NCI-H82 (cell line): ENCODE data around the gene MLLT10.

Source experiments
- DNase-seq: peaks from one replicate; lab custom pipeline; 2025; lab: John Stamatoyannopoulos, UW

Gene MLLT10

GRCh38 chr10:21638681-21639080 lies 104.6 kb downstream of the MLLT10 start:
- no peak for DNase-seq

- DNase-seq, result no peak
Measured at GRCh38 chr10:21648040-21648439, 114.0 kb downstream of the MLLT10 start.

- DNase-seq, result peak; percentile 5
Measured at GRCh38 chr10:21649454-21649872, 115.4 kb downstream of the MLLT10 start.

GRCh38 chr10:21650353-21650752 lies 116.3 kb downstream of the MLLT10 start:
- no peak for DNase-seq

GRCh38 chr10:21655236-21655635 lies 121.2 kb downstream of the MLLT10 start:
- no peak for DNase-seq

- no peak for DNase-seq
Measured at GRCh38 chr10:21655687-21656086, 121.7 kb downstream of the MLLT10 start.

GRCh38 chr10:21661087-21661486 lies 127.1 kb downstream of the MLLT10 start:
- peak; percentile 2 for DNase-seq

- no peak for DNase-seq
Measured at GRCh38 chr10:21661935-21662334, 127.9 kb downstream of the MLLT10 start.

GRCh38 chr10:21662635-21663034 lies 128.6 kb downstream of the MLLT10 start:
- no peak for DNase-seq

GRCh38 chr10:21668831-21669230 lies 134.8 kb downstream of the MLLT10 start:
- DNase-seq, result no peak

GRCh38 chr10:21670391-21670790 lies 136.4 kb downstream of the MLLT10 start:
- no peak for DNase-seq

- peak; percentile 2 for DNase-seq
Measured at GRCh38 chr10:21673668-21674067, 139.6 kb downstream of the MLLT10 start.

GRCh38 chr10:21675157-21675796 lies 141.2 kb downstream of the MLLT10 start:
- DNase-seq, result peak; percentile 60

- DNase-seq, result no peak
Measured at GRCh38 chr10:21677551-21677950, 143.5 kb downstream of the MLLT10 start.

- no peak for DNase-seq
Measured at GRCh38 chr10:21681156-21681555, 147.1 kb downstream of the MLLT10 start.

- no peak for DNase-seq
Measured at GRCh38 chr10:21687266-21688008, 153.4 kb downstream of the MLLT10 start.

- no peak for DNase-seq
Measured at GRCh38 chr10:21688009-21688332, 153.9 kb downstream of the MLLT10 start.

- DNase-seq, result no peak
Measured at GRCh38 chr10:21688870-21689269, 154.8 kb downstream of the MLLT10 start.

- DNase-seq, result no peak
Measured at GRCh38 chr10:21689881-21690280, 155.8 kb downstream of the MLLT10 start.

- DNase-seq, result no peak
Measured at GRCh38 chr10:21692916-21693315, 158.9 kb downstream of the MLLT10 start.

GRCh38 chr10:21693418-21693817 lies 159.4 kb downstream of the MLLT10 start:
- no peak for DNase-seq

- DNase-seq, result no peak
Measured at GRCh38 chr10:21694631-21695030, 160.6 kb downstream of the MLLT10 start.

- DNase-seq, result no peak
Measured at GRCh38 chr10:21696302-21696701, 162.3 kb downstream of the MLLT10 start.

- no peak for DNase-seq
Measured at GRCh38 chr10:21699575-21699974, 165.5 kb downstream of the MLLT10 start.
